C1 segment of cervical spinal cord (tissue), 14 donors: Measurements from ENCODE around the gene CERS3.
"Not testable (repeated sequence)": the region's sequence is repeated elsewhere in the genome, so short reads cannot be mapped to it uniquely, and the experiment has no call there.

ENCODE experiments used
- DNase-seq, 14 donors: peaks; one replicate each; lab custom pipeline; 2025; lab: John Stamatoyannopoulos, UW

The CERS3 gene

DNA sequence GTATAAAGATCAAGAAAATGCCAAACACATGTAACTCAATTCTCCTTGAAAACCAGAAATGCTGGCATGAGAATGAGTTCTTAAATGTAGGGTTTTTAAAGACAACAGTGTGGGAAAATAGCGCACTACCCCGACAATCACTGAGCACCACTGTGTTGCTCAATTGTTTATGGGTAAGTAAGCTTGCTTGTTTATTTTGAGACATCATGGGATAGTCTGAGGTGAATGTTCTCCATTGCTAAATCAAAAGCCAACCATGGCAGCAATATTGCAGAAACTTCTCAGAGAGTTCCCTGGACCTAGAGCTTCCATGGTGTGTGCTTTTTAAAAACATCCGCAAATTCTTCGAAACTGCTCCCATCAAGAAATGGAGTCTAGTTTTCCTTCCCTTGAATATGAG is 62.7 kb downstream of the CERS3 start:
- no peak for DNase-seq

DNA sequence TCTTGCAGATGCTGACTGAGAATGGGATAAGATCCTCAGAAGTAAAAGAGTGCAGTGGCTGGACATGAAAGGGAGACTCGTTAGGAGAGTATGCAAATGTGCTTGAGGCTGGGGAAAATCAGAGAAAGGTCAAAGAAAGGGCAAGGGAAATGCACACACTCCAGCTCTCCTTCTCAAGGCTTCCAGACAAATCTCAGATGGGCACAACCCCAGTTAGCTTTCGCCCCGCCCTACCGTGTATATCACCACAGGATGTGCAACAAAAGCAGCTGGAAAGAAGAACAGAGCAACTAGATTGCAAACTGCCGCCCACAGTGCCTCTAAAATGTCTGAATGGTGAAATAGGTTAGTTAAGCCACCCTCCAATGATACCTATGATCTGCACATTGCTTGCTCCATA is 63.9 kb downstream of the CERS3 start:
- no peak for DNase-seq

GRCh38 chr15:100464256-100464655 is 64.5 kb downstream of the CERS3 start:
- DNase-seq, result no peak

DNA sequence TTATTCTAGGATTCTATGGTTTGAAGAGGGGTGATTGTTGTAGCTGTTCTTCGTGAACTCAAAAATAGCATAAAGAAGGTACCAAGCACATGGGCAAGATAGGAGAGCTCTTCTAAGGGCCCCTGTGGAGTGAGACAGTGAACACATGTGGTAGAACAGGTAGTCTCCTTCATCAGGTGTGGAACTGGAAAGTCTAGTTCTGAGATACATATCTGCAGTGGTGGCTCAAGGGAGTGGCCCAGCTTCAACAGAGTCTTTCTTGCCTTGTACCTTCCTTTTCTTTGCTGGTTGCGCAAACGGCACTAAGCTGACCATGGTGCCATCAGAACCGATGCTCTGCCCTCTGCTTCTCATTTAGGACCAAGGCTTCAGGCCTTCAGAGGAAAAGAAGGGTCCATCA is 65.2 kb downstream of the CERS3 start:
- DNase-seq, result no peak

DNA sequence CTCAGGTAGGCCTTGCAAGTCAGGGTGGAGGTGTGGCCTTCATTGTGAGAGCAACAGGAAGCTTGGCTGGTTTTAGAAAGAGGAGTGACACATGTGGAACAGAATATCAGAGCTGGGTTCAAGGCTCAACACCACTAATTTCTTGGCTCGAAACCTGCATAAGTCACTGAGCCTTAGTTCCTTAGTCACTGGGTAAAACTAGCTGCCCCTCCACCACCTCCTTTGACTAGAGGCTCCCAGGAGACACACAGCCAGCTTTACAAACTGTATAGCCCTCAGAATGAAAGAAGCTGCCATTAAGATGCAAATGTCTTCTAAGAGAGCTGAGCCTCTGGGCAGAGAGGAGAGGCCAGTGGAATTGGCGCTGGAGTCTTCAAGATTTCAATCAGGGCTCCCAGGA is 67.7 kb downstream of the CERS3 start:
- DNase-seq, result no peak

DNA sequence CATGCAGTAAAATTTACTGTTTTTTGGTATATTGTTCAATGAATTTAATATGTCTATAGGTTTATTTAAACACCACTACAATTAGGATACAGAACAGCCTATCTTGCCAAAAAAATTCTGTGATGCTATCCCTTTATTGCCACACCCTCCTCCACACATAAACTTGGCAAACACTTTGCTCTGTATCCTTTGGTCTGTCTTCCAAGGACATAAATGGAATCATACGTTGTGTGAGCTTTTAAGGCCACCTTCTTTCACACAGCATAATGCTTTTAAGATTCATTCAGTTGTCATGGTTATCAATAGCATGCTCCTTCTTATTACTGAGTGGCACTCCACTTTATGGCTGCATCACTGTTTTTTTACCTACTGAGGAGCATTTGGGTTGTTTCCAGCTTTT is 71.5 kb downstream of the CERS3 start:
- no peak for DNase-seq

DNA sequence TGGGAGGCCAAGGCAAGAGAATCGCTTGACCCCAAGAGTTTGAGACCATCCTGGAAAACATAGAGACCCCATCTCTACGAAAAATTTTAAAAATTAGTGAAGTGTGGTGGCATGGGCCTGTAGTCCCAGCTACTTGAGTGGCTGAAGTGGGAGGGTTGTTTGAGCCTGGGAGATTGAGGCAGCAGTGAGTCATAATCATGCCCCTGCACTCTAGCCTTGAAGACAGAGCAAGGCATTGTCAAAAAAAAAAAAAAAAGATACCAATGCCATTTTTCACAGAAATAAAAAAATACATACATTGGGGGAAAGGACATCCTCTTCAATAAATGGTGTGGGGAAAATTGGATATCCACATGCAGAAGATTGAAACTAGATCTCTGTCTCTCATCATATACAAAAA is 74.6 kb downstream of the CERS3 start:
- DNase-seq, result no peak

GRCh38 chr15:100448481-100448880 is 80.3 kb downstream of the CERS3 start:
- no peak for DNase-seq

DNA sequence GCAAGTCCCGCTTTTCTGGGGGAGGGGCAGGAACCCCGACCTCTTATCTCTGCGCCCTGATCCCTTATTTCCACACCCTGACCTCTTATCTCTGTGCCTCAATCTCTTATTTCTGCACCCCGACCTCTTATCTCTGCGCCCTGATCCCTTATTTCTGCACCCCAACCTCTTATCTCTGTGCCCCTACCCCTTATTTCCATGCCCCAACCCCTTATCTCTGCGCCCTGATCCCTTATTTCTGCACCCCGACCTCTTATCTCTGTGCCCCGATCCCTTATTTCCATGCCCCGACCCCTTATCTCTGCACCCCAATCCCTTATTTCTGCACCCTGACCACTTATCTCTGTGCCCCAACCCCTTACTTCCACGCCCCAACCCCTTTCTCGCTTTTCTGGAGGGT is 87.7 kb downstream of the CERS3 start:
- not testable (repeated sequence) for DNase-seq

GRCh38 chr15:100439514-100439913 is 89.2 kb downstream of the CERS3 start:
- DNase-seq, result no peak

- peak in 4 of 14 donors; percentile 1 to 18 (median 2) for DNase-seq
Observed at GRCh38 chr15:100438570-100438969, 90.2 kb downstream of the CERS3 start.

DNA sequence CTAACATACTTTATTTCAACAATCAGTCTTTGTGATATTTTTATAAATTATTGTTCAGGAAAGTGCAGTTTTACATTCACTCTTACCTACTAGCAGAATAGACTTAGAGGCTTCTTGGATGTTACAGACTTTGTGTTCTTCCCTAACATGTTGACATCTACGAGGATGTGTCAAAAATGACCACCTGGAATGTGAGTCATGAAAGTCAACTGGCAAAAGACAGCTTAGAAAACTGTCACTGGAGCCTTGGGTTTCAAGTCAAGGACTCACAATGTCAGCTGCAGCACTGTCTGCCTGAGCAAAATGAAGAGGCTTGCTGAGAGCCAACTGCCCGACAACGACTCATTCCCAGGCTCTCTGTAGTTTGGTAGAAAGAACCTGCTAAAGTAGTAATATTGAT is 91.5 kb downstream of the CERS3 start:
- DNase-seq, result no peak

DNA sequence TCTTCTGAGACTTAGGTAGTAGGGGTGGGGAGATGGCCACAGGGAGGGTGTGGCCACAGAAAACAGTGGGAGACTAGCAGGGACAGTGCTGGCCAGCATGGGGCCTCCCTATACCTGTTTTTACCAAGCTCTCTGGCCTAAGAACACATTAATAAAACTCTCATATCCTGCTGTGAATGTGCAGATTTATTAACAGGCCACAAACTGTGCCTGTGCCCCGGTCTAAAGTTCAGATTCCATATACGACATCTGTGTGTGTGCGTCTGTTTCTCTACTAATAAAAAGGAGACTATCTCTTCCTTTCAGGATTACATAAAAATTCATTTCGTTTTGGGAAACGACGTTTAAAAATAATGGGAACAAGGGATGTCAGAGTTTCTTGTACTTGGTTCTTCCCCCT is 94.2 kb downstream of the CERS3 start:
- no peak for DNase-seq

- DNase-seq, result no peak
Observed at GRCh38 chr15:100434038-100434437, 94.7 kb downstream of the CERS3 start.

- no peak for DNase-seq
Observed at GRCh38 chr15:100433304-100433703, 95.4 kb downstream of the CERS3 start.

DNA sequence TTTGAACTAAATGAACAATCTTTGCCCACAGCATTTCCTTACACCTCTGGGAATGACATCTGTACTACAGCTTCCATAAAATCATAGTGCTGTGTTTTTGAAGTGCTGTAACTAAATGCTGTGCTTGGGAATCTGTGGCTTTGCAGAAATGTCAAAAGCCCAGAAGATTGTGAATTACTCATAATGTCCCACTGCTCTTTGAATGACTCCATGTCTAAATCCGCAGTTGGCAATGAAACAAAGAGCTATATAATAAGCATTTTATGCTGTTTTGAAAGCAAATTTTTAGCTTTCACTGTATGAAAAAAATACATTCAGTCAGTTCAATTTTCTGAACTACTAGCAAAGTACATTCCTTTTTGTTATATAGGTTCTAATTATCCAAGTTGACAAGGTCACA is 98.3 kb downstream of the CERS3 start:
- no peak for DNase-seq

GRCh38 chr15:100429116-100429728 is 99.5 kb downstream of the CERS3 start:
- no peak for DNase-seq

- DNase-seq, result no peak
Observed at GRCh38 chr15:100426937-100427336, 101.8 kb downstream of the CERS3 start.

DNA sequence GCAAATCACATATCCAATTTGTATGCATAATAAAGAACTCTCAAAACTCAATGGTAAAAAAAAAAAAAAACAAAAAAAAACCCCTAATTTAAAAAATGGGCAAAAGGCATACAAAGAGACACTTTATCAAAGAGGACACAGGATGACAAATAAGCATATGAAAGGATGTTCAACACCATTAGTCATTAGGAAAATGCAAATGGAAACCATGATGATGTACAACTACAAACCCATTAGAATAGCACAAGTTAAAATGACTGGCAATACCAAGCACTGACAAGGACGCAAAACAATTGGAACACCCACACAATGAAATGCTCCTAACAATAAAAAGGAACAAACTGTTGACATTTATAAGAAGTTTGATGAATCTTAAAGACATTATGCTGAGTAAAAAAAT is 123.6 kb downstream of the CERS3 start:
- DNase-seq, result no peak

- no peak for DNase-seq
Observed at GRCh38 chr15:100400996-100401395, 127.8 kb downstream of the CERS3 start.

DNA sequence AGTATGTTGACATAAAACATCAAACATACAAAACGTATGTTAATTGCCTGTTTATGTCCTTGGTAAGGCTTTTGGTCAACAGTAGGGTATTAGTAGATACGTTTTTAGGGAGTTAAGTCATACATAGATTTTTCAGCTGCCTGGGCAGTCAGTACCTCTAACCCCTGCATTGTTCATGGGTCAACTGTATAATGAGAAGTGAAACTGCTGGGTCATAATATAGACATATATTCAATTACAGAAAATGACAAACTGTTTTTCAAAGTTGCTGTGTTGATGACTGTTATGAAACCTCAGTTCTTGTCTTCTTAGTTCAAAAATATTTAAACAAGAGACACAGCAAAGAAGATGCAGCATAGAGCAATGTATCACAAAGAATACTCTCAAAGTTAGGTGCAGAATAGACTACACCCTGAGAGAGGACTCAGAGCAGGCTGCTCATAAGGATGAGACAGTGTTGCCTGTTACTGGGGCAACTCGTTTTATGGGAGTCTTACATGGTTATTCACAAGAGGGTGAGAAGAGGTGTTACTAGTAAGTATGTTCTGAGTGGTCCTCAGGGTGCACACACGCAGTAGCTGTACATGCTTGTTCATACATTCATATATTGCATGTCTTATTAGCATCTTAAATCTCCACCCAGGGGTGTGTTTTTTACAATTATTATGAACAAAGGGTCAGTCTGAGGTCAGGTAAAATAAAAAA is 133.9 kb downstream of the CERS3 start:
- DNase-seq, result no peak

GRCh38 chr15:100393008-100393407 is 135.7 kb downstream of the CERS3 start:
- no peak for DNase-seq

DNA sequence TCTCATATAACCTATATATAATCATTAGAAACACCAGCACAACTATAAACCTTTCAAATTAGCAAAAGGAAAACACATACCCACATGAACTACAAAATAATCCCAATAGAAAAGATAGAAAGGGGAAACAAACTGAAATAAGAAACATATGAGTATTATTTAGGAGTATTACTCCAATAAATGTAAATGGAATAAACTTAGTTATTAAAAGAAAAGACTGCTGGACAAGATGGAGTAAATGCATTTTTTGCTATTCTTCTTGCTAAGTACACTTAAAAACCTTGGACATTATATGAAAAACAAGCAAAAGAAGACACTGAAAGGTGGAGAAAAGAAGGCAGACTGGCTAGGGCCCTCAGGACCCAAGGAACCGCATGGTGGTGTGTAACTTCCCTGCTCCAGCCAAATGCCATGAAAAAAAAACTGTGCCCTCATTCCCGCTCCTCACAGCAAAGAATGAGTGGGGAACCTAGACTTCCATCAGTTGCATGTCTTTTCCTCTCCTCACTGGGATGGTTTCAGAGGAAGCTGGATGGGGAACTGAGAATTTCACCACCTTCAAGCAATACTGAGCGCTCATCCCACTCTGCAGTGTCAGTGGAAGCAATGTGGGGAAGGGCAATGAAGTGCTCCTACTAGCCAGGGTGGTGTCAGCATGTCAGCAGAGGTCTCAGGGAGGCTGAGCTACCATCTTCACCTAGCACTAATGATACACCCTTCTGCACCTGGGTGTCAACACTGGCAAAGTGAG is 143.3 kb downstream of the CERS3 start:
- DNase-seq, result no peak
